Stomach (tissue), 9 donors: ENCODE measurements around the gene ADAM8. TPM values are rescaled to one million over a fixed set of nuclear protein-coding genes. Genes with fewer than 3 reads are reported as not detected.
A peak's percentile ranks its signal among the peaks of the same experiment; 100 is the strongest.

Source experiments
- DNase-seq, 2 donors: peaks; one replicate each; pipeline versions ENCODE4 v3.0.0 to v3.0.0-alpha.2; 2013 to 2019
- H3K27ac ChIP-seq, 5 donors: fragments of 200-600 bp in 4 of 5; sonication (generic) in 4 of 5; one replicate each; pipeline ENCODE4 v1.5.1; 2013 to 2019; ENCODE audit warnings: mild to moderate bottlenecking in 1 of 5, moderate library complexity in 1 of 5
- H3K27me3 ChIP-seq, 3 donors: fragments of 200-600 bp; sonication (generic); one replicate each; pipeline ENCODE4 v1.5.1; 2017 to 2019; ENCODE audit warnings: mixed run types in 1 of 3
- H3K36me3 ChIP-seq, 4 donors: fragments of 200-600 bp; sonication (generic); 1 replicate in 3 of 4; 2 replicates in 1 of 4; pipeline ENCODE4 v1.5.1; 2016 to 2019
- H3K4me1 ChIP-seq, 4 donors: fragments of 200-600 bp; sonication (generic); one replicate each; pipeline ENCODE4 v1.5.1; 2016 to 2019
- H3K4me3 ChIP-seq, 4 donors: fragments of 200-600 bp; sonication (generic) in 3 of 4; one replicate each; pipeline ENCODE4 v1.5.1; 2016 to 2019; ENCODE audit warnings: mild to moderate bottlenecking in 1 of 4
- H3K9me3 ChIP-seq, 4 donors: fragments of 200-600 bp; sonication (generic); one replicate each; pipeline ENCODE4 v1.5.1; 2016 to 2019
- EP300 ChIP-seq: sonication (generic); formaldehyde crosslinking; IDR thresholded peaks from one replicate; pipeline ENCODE4 v1.6.1; 2017; ENCODE audit warnings: antibody characterized with exemption
- POLR2A ChIP-seq, 4 donors: fragments of 450-650 bp; IDR thresholded peaks; one replicate each; pipeline ENCODE4 v1.6.1; 2016; ENCODE audit warnings: antibody characterized with exemption in 4 of 4, control low read depth in 2 of 4, mild to moderate bottlenecking in 1 of 4, moderate library complexity in 1 of 4
- POLR2AphosphoS5 ChIP-seq, 3 donors: sonication (generic); formaldehyde crosslinking; IDR thresholded peaks; one replicate each; pipeline ENCODE4 v1.6.1; 2016; ENCODE audit warnings: antibody characterized with exemption in 3 of 3
- WGBS, 5 donors: extraction: QIAGEN DNeasy Blood & Tissue Kit in 3 of 5; methylation state at CpG; one replicate each; pipeline versions ENCODE4 v1.1.5 to v1.1.7; 2013 to 2018; 5-methylcytosine and 5-hydroxymethylcytosine counted together
- intact Hi-C: fragments of 100-400 bp; cut with DNase I; formaldehyde crosslinking; loops from one replicate; pipeline ENCODE4 v1.15.1; 2023; ENCODE audit warnings: low total_unique reads
- polyA plus RNA-seq, 3 donors: library from polyadenylated mRNA; stranded (reverse); fragments of 200-250 nt; gene quantifications; one replicate each; pipeline ENCODE4 v1.2.3, GENCODE V29; 2013
- total RNA-seq, 5 donors: library from RNA; depleted of rRNA; stranded (reverse); fragments of >200 nt; gene quantifications; one replicate each; pipeline versions ENCODE4 v1.1.0 to v1.2.3, GENCODE V29; 2014 to 2016
- TF ChIP-seq, protein P1 (sequence below), 7 experiments: fragments of 450-650 bp in 4 of 7; fragments of 200-600 bp in 3 of 7; sonication (generic) in 3 of 7; IDR thresholded peaks; one replicate each; pipeline ENCODE4 v1.5.1; 2016 to 2019; ENCODE audit warnings: antibody characterized with exemption in 7 of 7, control low read depth in 2 of 7, mild to moderate bottlenecking in 1 of 7
- donor health status: healthy with polysubstance abuse.
- donor health status: Bipolar disorder and iron deficiency.
- donor health status: healthy.

The ADAM8 gene
- total and polyA plus RNA-seq, 8 donors: 1.8 to 50.8 (median 4.4) TPM; not detected in 1

GRCh38 chr10:133277993-133278576 lies 1.4 kb upstream of the ADAM8 start:
- Histone ChIP-seq H3K4me3 (peak overlapping the region in 1 of 4 donors; percentile 13), H3K36me3 (peaks cover 25 to 57% (median 47%) of the 10 kb centered on the region in 4 donors), H3K27me3 (peaks cover 0 to 42% (median 13%) of the 10 kb centered on the region in 3 donors), H3K4me1 (peaks cover 46 to 73% (median 54%) of the 10 kb centered on the region in 4 donors), H3K9me3 (no peaks in the 10 kb centered on the region), H3K27ac (peak overlapping the region; percentile 33 to 86 (median 72))
- WGBS, 5 donors: 21 to 50% (median 37%) methylated on average over 11 to 12 of the region's 12 CpGs
- intact Hi-C loops: no loop called here
- TF ChIP-seq, protein P1, sequence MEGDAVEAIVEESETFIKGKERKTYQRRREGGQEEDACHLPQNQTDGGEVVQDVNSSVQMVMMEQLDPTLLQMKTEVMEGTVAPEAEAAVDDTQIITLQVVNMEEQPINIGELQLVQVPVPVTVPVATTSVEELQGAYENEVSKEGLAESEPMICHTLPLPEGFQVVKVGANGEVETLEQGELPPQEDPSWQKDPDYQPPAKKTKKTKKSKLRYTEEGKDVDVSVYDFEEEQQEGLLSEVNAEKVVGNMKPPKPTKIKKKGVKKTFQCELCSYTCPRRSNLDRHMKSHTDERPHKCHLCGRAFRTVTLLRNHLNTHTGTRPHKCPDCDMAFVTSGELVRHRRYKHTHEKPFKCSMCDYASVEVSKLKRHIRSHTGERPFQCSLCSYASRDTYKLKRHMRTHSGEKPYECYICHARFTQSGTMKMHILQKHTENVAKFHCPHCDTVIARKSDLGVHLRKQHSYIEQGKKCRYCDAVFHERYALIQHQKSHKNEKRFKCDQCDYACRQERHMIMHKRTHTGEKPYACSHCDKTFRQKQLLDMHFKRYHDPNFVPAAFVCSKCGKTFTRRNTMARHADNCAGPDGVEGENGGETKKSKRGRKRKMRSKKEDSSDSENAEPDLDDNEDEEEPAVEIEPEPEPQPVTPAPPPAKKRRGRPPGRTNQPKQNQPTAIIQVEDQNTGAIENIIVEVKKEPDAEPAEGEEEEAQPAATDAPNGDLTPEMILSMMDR (IDR thresholded peaks at IDR 0.05): no peak
- TF ChIP-seq POLR2AphosphoS5 (IDR thresholded peaks at IDR 0.05) (no peak), POLR2A (IDR thresholded peaks at IDR 0.05) (no peak), EP300 (no peak)
- peak; percentile 56 to 69 for DNase-seq

- intact Hi-C loops: no loop called here
Measured at GRCh38 chr10:133277277-133277992, 767 bp upstream of the ADAM8 start.

GRCh38 chr10:133276100-133276434 lies 601 bp downstream of the ADAM8 start:
- Histone ChIP-seq H3K9me3 (no peaks in the 10 kb centered on the region), H3K4me3 (peak overlapping the region; percentile 30 to 56 (median 43)), H3K27ac (peak overlapping the region; percentile 23 to 86 (median 55)), H3K4me1 (peaks cover 46 to 73% (median 54%) of the 10 kb centered on the region in 4 donors), H3K36me3 (peaks cover 6 to 52% (median 42%) of the 10 kb centered on the region in 4 donors), H3K27me3 (peaks cover 0 to 42% (median 13%) of the 10 kb centered on the region in 3 donors)
- TF ChIP-seq POLR2AphosphoS5 (IDR thresholded peaks at IDR 0.05) (no peak), EP300 (no peak), POLR2A (IDR thresholded peaks at IDR 0.05) (no peak)
- TF ChIP-seq, protein P1 (IDR thresholded peaks at IDR 0.05): no peak
- intact Hi-C loops: no loop called here
- 12 to 25% (median 16%) methylated on average over 3 to 6 of the region's 6 CpGs for WGBS, 5 donors
- DNase-seq: no peak

More at GRCh38 chr10:133277277-133277992, 767 bp upstream of the ADAM8 start:
- Histone ChIP-seq H3K9me3 (no peaks in the 10 kb centered on the region), H3K27me3 (peaks cover 0 to 42% (median 13%) of the 10 kb centered on the region in 3 donors), H3K4me1 (peaks cover 46 to 73% (median 54%) of the 10 kb centered on the region in 4 donors), H3K4me3 (no peak overlapping the region), H3K27ac (peak overlapping the region; percentile 33 to 86 (median 72)), H3K36me3 (peaks cover 19 to 57% (median 46%) of the 10 kb centered on the region in 4 donors)
- WGBS, 5 donors: 54 to 72% (median 66%) methylated on average over 9 to 25 of the region's 25 CpGs
- no peak for TF ChIP-seq POLR2A (IDR thresholded peaks at IDR 0.05)
- no peak for TF ChIP-seq EP300
- no peak for TF ChIP-seq POLR2AphosphoS5 (IDR thresholded peaks at IDR 0.05)
- TF ChIP-seq, protein P1 (IDR thresholded peaks at IDR 0.05): no peak
- DNase-seq: no peak

GRCh38 chr10:133275684-133276092 lies 980 bp downstream of the ADAM8 start:
- Histone ChIP-seq H3K27ac (peak overlapping the region in 4 of 5 donors; percentile 39 to 86 (median 70)), H3K4me3 (peak overlapping the region; percentile 5 to 56 (median 43)), H3K36me3 (peaks cover 8 to 52% (median 42%) of the 10 kb centered on the region in 4 donors), H3K4me1 (peaks cover 46 to 73% (median 54%) of the 10 kb centered on the region in 4 donors), H3K9me3 (no peaks in the 10 kb centered on the region), H3K27me3 (peaks cover 0 to 42% (median 13%) of the 10 kb centered on the region in 3 donors)
- no peak for TF ChIP-seq POLR2A (IDR thresholded peaks at IDR 0.05)
- TF ChIP-seq EP300: no peak
- TF ChIP-seq, protein P1 (IDR thresholded peaks at IDR 0.05): no peak
- no peak for TF ChIP-seq POLR2AphosphoS5 (IDR thresholded peaks at IDR 0.05)
- 10 to 23% (median 13%) methylated on average over 10 to 12 of the region's 12 CpGs for WGBS, 5 donors
- intact Hi-C loops: no loop called here
- DNase-seq: peak in 1 of 2 donors; percentile 55
